CD4-positive, alpha-beta T cell treated with Interleukin-4 for 4 hours (primary cell): ENCODE data around the gene DAP3.
A peak's percentile ranks its signal among the peaks of the same experiment; 100 is the strongest.
"Not testable (repeated sequence)": the region's sequence is repeated elsewhere in the genome, so short reads cannot be mapped to it uniquely, and the experiment has no call there.

Source experiments
- DNase-seq: peaks from one replicate; pipeline ENCODE4 v3.0.0-alpha.2; 2020

Gene DAP3

GRCh38 chr1:155687705-155688323, 1.1 kb upstream of the DAP3 start:
- DNase-seq: not testable (repeated sequence)

GRCh38 chr1:155688324-155689080, 389 bp upstream of the DAP3 start, which contains the start of gene YY1AP1:
Gene YY1AP1 (minus strand): TSS chr1:155688774. CDS start chr1:155680436, 8,338 bp downstream.
- peak; percentile 86 for DNase-seq

- DNase-seq: no peak
Observed at GRCh38 chr1:155691992-155692528, 3.2 kb downstream of the DAP3 start.

GRCh38 chr1:155694167-155694566, 5.3 kb downstream of the DAP3 start:
- no peak for DNase-seq

DNA sequence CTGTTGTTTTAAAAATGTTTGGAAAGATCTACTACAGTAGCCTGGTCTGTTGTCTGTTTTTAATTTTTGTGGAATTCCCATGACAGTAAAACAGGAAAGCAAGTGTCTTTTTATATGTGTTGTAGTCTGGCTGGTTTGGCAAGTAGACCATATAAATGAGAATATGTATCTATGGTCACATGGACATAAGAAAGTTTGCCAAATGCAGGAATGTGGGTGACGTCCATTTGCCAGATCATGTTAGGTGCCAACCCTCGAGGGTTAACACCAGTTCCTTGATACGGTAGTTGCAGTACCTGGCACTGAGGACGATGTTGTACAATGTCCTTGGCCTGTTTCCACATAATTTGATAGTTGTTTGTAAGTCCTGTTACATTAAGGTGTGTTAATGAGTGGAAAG, 6.2 kb downstream of the DAP3 start:
- no peak for DNase-seq

GRCh38 chr1:155695608-155696007, 6.7 kb downstream of the DAP3 start:
- no peak for DNase-seq

DNA sequence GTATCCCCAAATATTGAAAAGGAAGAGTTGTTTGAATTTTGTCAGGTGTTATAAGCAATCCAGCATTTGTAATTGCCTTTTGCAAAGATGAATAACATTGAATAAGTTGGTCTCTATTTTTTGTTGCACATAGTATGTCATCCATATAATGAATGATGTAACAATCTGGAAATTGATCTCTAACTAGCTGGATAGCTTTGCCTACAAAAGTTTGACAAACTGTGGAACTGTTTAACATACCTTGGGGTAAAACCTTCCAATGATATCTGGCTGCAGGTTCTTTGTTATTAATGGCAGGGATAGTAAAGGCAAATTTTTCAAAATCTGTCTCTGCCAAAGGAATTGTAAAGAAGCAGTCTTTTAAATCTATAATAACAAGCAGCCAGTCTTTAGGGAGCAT, 7.6 kb downstream of the DAP3 start:
- no peak for DNase-seq

DNA sequence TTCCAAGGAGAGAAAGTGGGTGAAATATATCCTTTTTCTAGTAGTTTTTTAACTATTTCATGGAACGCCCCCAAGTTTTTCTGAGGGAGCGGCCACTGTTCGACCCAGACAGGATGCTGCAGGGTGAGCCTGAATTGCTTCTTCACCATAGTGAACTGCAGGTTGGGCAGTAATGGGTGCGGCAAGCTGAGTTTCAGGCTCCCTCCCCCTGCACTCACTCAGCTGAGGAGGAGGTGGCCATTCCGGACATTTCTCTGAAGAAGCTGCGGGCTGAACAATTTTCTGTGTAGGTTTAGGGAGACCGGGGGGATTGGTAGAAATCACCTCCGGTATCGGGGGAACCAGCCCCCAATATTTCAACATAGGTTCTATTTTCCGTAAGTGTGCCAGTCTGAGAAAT, 8.2 kb downstream of the DAP3 start:
- DNase-seq: no peak

DNA sequence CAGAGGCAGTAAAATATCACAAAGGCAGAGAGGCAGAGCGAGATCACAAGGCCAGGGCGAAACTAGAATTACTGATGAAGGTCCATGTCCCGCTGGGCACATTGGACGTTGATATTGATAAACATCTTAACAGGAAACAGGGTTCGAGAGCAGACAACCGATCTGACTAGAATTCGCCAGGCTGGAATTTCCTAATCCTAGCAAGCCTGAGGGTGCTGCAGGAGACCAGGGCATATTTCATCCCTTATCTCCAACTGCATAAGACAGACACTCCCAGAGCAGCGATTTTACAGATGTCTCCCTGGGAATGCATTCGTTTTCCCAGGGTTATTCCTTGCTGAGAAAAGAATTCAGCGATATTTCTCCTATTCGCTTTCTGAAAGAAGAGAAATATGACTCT, 8.7 kb downstream of the DAP3 start:
- DNase-seq: not testable (repeated sequence)

DNA sequence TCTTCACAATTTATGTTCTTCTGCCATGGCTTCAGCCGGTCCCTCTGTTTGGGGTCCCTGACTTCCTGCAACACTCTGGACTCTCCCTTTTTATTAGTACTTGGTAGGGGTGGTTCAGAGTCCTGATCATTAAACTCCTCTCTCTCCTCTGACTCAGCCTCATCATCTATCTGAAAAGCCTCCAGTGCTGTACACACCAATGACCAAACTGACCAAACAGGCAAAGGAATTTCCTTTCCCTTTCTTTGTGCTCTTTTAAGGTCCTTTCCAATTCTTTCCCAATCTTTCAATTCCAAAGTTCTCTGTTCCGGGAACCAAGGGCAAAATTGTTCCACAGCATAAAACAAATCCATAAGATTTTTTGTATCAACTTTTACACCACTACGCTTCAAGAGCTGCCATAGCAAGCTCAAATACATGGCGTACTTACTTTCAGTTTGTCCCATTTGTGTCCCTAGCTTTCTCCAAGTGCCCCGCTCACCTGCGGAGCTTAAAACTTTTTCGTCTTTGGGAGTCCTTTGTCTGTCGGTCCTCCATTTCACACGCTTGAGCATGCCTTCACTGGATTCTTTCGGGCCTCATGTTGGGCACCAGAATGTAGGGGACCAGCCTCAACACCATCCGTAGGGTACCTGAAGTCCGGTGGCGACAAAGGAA, 9.6 kb downstream of the DAP3 start:
- no peak for DNase-seq

DNA sequence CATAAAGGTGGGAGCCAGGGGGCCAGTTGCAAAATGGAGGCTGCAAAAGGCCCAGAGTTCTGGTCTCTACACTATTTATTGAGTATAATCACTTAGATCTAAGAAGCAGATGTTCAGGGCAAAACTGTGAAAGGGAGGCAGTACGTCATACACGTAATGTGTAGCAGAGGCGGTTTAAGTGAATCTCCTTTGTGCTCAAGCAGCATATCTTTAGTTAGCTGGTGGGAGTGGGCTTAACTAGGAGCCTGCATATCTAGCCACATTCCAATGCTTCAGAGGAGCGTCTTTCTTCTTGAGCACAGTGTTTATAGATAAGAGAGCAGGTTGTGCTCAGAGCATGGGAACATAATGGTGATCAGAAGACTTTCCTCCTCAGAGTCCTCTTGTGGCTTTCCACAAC, 10.2 kb downstream of the DAP3 start:
- DNase-seq: not testable (repeated sequence)

- DNase-seq: not testable (repeated sequence)
Observed at GRCh38 chr1:155701675-155702074, 12.8 kb downstream of the DAP3 start.

DNA sequence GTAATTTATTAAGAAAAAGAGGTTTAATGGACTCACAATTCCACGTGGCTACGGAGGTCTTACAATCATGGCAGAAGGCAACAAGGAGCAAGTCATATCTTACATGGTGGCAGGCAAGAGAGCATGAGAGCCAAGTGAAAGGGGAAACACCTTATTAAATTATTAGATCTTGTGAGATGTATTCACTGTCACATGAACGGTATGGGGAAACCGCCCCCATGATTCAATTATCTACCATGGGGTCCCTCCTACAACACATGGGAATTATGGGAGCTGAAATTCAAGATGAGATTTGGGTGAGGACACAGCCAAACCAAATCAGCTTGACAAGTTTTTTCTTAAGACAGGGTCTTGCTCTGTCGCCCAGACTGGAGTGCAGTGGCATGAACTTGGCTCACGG, 14.3 kb downstream of the DAP3 start:
- no peak for DNase-seq

DNA sequence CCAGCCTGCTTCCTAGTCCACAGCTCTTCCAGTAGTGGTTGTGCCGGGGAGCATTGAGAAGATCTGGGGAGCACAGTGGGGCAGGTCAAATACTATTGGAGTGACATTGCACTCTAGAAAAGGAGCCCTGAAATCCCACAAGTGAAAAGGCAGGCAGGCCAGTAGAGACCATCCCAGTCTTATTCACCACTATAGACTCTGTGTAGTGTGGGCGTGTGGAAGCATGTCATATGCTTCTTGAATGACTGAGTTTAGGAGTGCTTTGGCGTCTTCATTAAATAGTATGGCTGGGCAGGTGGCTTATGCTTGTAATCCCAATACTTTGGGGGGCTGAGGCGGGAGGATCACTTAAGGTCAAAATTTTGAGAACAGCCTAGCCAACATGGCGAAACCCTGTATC, 15.5 kb downstream of the DAP3 start:
- not testable (repeated sequence) for DNase-seq

GRCh38 chr1:155706139-155706538, 17.2 kb downstream of the DAP3 start:
- DNase-seq: no peak

DNA sequence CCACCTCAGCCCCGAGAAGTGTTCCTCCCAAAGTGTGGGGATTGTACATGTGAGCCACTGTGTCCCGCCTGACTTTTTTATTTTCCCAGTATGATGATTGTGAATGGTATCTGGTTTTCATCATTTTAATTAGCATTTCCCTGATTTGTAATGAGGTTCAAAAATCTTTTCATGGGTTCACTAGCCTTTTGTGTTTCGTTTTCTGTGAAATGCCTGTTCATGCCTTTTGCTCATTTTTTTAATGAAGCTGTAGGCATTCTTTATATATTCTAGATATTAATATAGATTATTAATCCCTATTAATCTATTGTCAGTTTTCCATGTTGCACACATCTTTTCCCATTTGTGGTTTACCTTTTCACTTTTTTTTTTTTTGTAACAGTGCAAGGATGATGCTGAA, 20.5 kb downstream of the DAP3 start:
- DNase-seq: no peak

GRCh38 chr1:155711457-155711856, 22.6 kb downstream of the DAP3 start:
- not testable (repeated sequence) for DNase-seq

DNA sequence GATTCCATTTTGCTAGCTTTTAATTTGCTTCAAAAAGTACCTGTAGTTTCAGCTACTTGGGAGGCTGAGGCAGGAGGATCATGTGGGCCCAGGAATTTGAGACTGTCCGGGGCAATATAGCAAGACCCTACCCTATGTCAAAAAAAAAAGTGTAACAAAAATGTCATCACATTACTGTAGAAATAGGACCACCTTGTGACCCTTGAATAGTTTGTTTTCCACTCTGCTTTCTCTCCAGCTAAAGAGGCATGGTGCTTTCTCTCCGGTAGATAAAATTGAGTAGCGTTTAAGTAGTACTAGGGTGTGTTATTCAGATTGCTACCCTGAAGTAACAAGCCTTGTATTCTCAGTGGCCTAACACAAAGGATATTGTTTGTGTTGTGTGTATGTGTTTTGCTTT, 23.7 kb downstream of the DAP3 start:
- DNase-seq: not testable (repeated sequence)

DNA sequence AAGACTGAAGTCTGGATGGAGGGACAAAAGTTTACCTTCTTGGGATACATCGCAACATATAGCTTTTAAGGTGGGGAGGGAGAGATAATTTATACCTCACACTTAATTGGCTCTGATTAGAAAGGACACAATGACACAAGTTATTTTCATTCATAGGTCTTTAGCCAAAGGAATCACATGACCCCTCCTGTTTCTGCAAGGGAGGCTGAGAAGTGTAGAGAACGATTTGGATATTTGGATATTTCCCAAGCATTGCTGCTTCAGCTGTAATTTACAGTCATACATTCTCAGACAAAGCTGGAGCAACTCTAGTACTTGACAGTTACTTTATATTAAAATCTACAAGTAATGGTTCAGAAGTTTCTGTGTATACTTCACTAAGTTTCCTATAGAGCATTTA, 24.2 kb downstream of the DAP3 start:
- no peak for DNase-seq

GRCh38 chr1:155715056-155715455, 26.2 kb downstream of the DAP3 start:
- DNase-seq: not testable (repeated sequence)

- DNase-seq: no peak
Observed at GRCh38 chr1:155715777-155716176, 26.9 kb downstream of the DAP3 start.

- no peak for DNase-seq
Observed at GRCh38 chr1:155717041-155717440, 28.1 kb downstream of the DAP3 start.

GRCh38 chr1:155718524-155719115, 29.7 kb downstream of the DAP3 start:
- not testable (repeated sequence) for DNase-seq
